ENCODE results near the gene PAPPA2. TPM values are rescaled to one million over a fixed set of nuclear protein-coding genes. Genes with fewer than 3 reads are reported as not detected.
"Not testable (repeated sequence)": the region's sequence is repeated elsewhere in the genome, so short reads cannot be mapped to it uniquely, and the experiment has no call there.

Gene PAPPA2, protein sequence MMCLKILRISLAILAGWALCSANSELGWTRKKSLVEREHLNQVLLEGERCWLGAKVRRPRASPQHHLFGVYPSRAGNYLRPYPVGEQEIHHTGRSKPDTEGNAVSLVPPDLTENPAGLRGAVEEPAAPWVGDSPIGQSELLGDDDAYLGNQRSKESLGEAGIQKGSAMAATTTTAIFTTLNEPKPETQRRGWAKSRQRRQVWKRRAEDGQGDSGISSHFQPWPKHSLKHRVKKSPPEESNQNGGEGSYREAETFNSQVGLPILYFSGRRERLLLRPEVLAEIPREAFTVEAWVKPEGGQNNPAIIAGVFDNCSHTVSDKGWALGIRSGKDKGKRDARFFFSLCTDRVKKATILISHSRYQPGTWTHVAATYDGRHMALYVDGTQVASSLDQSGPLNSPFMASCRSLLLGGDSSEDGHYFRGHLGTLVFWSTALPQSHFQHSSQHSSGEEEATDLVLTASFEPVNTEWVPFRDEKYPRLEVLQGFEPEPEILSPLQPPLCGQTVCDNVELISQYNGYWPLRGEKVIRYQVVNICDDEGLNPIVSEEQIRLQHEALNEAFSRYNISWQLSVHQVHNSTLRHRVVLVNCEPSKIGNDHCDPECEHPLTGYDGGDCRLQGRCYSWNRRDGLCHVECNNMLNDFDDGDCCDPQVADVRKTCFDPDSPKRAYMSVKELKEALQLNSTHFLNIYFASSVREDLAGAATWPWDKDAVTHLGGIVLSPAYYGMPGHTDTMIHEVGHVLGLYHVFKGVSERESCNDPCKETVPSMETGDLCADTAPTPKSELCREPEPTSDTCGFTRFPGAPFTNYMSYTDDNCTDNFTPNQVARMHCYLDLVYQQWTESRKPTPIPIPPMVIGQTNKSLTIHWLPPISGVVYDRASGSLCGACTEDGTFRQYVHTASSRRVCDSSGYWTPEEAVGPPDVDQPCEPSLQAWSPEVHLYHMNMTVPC (N-terminal part only)
- total RNA-seq = 0.52 and 1.3 TPM in 2 replicates

- DNase-seq (ENCODE audit: low read depth) = peak; percentile 86
Observed at GRCh38 chr1:176462674-176463378, at the start of gene PAPPA2. PAPPA2 (plus strand) TSS chr1:176463175; CDS start chr1:176556323, 93,148 bp downstream.

DNA sequence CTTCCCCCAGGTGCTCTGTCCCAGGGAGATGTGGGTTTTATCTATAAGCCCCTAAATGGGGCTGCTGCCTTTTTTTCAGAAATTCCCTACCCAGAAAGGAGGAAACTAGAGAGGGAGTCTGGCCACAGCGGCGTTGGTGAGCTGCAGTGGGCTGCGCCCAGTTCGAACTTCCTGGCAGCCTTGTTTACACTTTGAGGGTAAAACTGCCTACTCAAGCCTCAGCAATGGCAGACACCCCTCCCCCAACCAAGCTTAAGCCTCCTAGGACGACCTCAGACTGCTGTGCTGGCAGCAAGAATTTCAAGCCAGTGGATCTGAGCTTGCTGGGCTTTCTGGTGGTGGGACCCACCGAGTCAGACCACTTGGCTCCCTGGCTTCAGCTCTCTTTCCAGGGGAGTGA lies 46.2 kb upstream of the PAPPA2 start:
- DNase-seq (ENCODE audit: low read depth) = peak; percentile 0

DNA sequence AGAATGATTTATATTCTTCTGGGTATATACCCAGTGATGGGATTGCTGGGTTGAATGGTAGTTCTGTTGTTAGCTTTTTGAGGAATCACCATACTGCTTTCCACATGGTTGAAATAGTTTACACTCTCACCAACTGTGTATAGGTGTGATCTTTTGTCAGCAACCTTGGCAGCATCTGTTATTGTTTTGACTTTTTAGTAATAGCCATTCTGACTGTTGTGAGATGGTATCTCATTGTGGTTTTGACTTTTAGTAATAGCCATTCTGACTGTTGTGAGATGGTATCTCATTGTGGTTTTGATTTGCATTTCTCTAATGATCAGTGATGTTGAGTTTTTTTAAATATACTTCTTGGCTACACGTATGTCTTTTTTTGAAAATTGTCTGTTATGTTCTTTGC lies 43.4 kb upstream of the PAPPA2 start:
- DNase-seq (ENCODE audit: low read depth) = not testable (repeated sequence)

- no peak for DNase-seq (ENCODE audit: low read depth)
Observed at GRCh38 chr1:176434234-176434633, 28.7 kb upstream of the PAPPA2 start.

DNA sequence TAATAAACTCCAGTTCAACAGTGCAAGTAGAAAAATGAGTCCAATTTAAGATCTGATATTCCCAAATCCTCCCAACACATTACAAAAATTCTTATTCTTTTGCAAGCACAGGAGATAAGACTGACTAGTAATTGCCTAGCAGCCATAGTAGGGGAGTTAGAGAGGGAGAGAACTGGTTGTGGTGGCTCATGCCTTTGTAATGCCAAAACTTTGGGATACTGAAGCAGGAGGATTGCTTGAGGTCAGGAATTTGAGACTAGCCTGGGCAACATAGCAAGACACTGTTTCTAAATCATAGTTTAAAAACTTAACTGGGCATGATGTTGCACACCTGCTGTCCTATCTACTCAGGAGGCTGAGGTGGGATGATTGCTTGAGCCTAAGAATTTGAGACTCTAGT lies 26.7 kb upstream of the PAPPA2 start:
- no peak for DNase-seq (ENCODE audit: low read depth)

DNA sequence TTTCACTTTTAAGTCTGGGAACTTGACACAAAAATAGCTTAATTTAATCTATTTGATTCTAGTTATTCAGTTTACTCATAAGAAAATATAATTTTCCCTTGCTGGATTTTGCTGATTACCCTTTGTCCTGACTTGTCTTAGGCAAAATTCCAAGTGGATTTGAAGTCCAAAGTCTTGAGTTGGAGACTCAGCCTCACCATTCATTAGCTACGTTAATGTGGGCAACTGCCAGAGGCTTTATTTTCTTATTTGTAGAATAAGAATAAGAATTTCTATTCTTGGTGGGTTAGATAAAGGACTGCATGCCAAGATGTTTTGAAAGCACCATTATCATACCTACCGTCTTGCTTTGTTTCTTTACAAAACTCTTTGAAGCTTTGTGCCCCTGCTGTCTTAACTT lies 22.8 kb upstream of the PAPPA2 start:
- DNase-seq (ENCODE audit: low read depth) = no peak

- peak; percentile 42 for DNase-seq (ENCODE audit: low read depth)
Observed at GRCh38 chr1:176444286-176444685, 18.7 kb upstream of the PAPPA2 start.

GRCh38 chr1:176445402-176445801 lies 17.6 kb upstream of the PAPPA2 start:
- peak; percentile 26 for DNase-seq (ENCODE audit: low read depth)

- DNase-seq (ENCODE audit: low read depth) = no peak
Observed at GRCh38 chr1:176448340-176448739, 14.6 kb upstream of the PAPPA2 start.

- DNase-seq (ENCODE audit: low read depth) = peak; percentile 96
Observed at GRCh38 chr1:176450526-176450925, 12.4 kb upstream of the PAPPA2 start.

GRCh38 chr1:176451741-176452140 lies 11.2 kb upstream of the PAPPA2 start:
- DNase-seq (ENCODE audit: low read depth) = not testable (repeated sequence)

DNA sequence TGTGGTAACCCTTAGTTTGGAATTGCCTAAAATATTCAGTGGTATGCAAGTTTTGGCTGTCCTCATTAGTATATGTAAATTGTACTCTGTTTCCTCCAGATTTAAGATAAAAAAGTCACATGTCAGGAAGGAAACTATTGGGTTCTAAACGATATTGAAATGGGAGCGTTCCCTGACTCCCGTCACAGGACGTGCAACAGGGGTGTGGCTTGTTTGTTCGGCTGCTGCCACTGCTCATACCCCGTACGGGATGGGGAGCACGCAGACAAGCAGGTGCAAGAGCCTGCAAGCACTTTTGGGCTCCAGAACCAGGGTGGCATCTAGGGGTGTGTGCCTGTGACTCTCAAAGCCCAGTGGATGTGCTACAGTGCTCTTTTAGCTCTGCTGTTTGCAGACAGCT lies 6.2 kb upstream of the PAPPA2 start:
- no peak for DNase-seq (ENCODE audit: low read depth)

DNA sequence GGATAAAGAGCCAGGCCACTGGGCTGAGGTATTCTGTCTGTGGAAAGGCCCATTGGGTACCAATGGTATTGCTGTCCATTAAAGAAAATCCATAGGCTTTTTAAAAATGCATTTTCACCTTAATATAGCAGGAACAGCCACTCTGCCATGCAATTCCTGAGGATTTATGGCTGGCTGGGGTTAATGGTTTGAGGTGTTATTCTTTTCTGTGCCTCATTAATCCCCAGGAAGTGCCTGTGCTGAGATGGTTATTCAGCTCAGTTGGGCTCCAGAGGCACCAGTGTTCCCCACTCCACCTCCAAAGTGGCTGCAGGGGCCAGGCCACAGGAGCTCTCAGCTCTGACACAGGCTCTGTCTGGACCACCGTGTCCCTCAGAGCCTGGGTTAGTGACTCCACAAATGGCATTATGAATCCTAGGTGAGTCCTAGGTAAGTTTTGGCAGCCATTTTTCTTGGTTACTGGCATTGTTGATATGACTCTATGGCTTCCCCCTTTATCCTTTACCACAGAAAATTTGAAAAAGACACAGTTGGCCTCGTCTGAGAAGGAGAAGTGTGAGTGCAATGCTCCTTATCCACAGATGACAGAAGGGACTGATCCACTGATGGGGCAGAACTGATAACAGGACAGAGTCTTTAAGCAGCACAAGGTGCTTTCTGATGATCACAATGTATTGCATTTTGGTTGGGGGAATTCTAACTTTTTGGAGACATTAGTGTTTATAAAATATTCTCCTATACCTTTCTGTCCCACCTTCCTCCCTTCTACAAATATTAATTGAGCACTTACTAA lies 2.2 kb upstream of the PAPPA2 start:
- peak; percentile 73 for DNase-seq (ENCODE audit: low read depth)

DNA sequence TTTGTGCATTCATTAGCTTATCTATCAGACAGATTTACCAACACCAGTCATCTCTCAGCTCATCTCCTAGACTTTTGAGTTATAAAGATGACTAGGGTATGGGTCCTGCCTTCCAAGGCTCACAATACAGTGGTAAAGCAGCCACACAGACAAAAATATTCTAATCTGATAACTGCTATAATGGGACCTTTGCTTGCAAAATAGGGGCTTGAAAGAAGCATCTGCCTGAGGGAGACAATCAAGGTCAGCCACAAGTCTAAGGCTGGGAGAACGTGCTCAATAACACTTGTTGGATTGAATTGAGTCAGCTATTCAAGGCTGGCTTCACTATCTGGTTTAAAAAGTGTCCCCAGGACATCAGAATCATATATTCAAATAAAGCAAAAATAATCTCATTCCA lies 1.4 kb upstream of the PAPPA2 start:
- DNase-seq (ENCODE audit: low read depth) = no peak

- DNase-seq (ENCODE audit: low read depth) = peak; percentile 76
Observed at GRCh38 chr1:176466514-176466913, 3.5 kb downstream of the PAPPA2 start.

DNA sequence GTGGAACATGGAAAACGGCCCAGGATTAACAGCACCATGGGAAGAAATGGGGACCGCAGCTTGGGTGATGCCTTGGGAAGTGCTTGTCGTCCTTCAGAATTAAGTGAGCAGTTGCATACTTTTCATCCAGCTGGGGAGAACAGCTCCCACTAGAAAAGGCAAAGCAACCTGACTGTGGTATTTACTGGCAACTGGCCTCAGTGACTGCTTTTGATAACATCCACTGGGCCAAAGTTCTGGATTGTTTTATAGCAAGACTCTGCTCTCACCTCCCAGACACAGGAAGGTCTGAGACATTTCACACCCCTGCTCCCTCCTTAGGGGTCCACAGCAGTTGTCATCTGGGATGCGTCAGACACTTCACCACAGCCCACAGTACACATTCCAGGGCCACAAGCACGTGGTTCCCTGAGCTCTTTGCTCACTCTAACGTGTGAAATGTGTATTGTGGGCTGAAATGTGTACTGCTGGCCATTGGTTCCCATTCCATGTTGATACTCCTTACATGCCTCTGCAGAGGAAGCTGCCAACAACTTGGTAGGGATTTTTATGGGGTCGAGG lies 6.6 kb downstream of the PAPPA2 start:
- DNase-seq (ENCODE audit: low read depth) = peak; percentile 59

DNA sequence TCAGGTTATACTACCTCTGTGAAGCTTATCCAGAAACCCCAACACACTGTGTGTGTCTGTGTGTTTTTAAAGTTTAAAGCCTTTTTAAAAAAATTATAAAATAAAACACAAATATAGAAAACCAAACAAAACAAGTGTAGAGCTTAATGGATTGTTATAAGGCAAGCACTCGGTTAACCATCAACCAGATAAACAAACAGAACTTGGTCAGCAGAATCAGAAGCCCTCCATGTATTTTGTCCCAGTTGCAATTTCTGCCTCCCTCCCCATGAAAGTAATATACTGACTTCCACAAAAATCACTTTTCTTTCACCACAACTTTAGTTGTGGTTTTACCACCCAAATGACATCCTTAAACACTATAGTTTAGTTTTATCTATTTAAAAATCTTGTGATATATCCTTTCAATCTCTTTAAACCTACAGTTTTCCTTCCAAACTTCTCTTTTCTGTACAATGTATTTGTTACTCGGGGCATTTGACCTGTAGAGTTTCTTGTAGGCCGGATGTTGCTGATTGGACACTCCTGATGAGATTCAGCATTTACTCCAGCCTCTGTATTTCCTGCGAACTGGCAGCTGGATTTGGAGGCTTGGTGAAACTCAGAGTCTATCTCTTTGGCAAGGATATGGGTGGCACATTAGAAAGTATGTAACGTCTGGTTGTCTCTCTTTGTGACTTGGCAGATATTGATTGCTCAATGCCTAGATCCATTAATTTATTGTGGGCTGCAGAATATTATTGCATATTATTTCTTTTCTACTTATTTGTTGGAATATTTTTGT lies 8.6 kb downstream of the PAPPA2 start:
- DNase-seq (ENCODE audit: low read depth) = peak; percentile 56

- no peak for DNase-seq (ENCODE audit: low read depth)
Observed at GRCh38 chr1:176479971-176480370, 17.0 kb downstream of the PAPPA2 start.

- no peak for DNase-seq (ENCODE audit: low read depth)
Observed at GRCh38 chr1:176480750-176481149, 17.8 kb downstream of the PAPPA2 start.

DNA sequence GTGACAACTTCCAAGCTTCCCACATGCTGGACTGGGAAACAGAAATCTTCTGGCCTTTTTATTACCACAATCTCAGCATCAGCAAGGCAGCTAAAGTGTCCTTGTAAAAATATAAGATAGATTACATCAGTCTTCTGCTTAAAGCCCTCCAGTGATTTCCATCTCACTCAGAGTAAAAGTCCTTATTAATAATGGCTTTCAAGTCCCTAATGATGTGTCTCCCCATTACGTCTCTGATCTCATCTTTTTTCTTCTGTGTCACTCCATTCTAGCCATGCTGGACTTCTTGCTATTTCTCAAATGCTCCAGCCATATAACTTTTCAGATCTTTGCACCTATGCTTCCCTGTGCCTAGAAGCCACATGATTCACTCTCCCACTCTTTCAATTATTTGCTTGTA lies 22.1 kb downstream of the PAPPA2 start:
- DNase-seq (ENCODE audit: low read depth) = no peak
